ENCODE results near the gene ABCC2. TPM values are rescaled to one million over a fixed set of nuclear protein-coding genes. Genes with fewer than 3 reads are reported as not detected.

Gene ABCC2
- total RNA-seq, 1 donor from 2014 or later, result 0.39 TPM

GRCh38 chr10:99796928-99797327 is 14.5 kb downstream of the ABCC2 start:
- TF ChIP-seq, protein P1, sequence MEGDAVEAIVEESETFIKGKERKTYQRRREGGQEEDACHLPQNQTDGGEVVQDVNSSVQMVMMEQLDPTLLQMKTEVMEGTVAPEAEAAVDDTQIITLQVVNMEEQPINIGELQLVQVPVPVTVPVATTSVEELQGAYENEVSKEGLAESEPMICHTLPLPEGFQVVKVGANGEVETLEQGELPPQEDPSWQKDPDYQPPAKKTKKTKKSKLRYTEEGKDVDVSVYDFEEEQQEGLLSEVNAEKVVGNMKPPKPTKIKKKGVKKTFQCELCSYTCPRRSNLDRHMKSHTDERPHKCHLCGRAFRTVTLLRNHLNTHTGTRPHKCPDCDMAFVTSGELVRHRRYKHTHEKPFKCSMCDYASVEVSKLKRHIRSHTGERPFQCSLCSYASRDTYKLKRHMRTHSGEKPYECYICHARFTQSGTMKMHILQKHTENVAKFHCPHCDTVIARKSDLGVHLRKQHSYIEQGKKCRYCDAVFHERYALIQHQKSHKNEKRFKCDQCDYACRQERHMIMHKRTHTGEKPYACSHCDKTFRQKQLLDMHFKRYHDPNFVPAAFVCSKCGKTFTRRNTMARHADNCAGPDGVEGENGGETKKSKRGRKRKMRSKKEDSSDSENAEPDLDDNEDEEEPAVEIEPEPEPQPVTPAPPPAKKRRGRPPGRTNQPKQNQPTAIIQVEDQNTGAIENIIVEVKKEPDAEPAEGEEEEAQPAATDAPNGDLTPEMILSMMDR (IDR thresholded peaks at IDR 0.05; ENCODE audit: partially characterized antibody, unreplicated experiment), result no peak
- DNase-seq, result no peak
- Mint-ChIP-seq H3K4me1 (ENCODE audit: low read depth, unreplicated experiment) (no peaks in the 10 kb centered on the region), H3K9me3 (ENCODE audit: unreplicated experiment) (peaks cover 1% of the 10 kb centered on the region), H3K36me3 (ENCODE audit: unreplicated experiment) (no peaks in the 10 kb centered on the region), H3K27ac (ENCODE audit: unreplicated experiment) (no peak overlapping the region), H3K27me3 (ENCODE audit: unreplicated experiment) (no peaks in the 10 kb centered on the region), H3K4me3 (ENCODE audit: unreplicated experiment) (no peak overlapping the region)

DNA sequence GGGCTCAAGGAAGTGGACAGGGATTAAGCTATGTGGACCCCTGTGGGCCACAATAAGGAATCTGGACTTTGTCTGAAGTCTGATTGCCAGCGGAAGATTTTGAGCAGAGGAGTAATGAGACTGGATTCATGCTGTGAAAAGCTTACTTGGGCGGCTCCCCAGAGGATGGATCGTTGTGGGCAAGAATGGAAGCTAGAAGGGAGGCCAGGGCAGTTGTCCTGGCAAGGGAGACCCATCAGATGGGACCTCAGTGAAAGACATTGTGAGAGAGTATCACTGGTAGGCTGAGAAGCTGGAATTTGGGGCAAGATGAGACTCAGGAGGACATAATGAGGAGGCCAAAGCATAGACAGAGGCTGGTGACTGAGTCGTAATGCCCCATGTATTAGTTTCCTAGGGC is 15.6 kb downstream of the ABCC2 start:
- H3K4me1 Mint-ChIP-seq (ENCODE audit: low read depth, unreplicated experiment), result no peaks in the 10 kb centered on the region
- DNase-seq, result no peak
- TF ChIP-seq, protein P1 (IDR thresholded peaks at IDR 0.05; ENCODE audit: partially characterized antibody, unreplicated experiment), result no peak
- H3K27me3 Mint-ChIP-seq (ENCODE audit: unreplicated experiment), result no peaks in the 10 kb centered on the region
- peaks cover 1% of the 10 kb centered on the region for H3K9me3 Mint-ChIP-seq (ENCODE audit: unreplicated experiment)
- no peaks in the 10 kb centered on the region for H3K36me3 Mint-ChIP-seq (ENCODE audit: unreplicated experiment)
- H3K27ac Mint-ChIP-seq (ENCODE audit: unreplicated experiment), result no peak overlapping the region
- H3K4me3 Mint-ChIP-seq (ENCODE audit: unreplicated experiment), result no peak overlapping the region

DNA sequence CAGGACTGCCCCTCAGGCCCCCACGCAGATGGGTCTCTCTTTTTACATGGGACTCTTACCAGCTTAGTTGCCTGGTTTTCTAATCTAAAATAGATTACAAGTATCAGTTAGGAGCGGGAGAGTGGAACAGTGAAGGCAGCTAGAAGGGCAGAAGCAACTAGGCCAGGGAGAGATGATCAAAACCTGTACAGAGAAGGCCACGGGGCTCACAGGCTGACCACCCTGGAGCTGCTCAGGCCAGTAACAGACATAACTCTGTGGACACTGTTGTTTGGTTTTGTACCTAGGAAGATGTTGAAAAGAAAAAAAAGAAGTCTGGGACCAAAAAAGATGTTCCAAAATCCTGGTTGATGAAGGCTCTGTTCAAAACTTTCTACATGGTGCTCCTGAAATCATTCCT is 16.5 kb downstream of the ABCC2 start:
- H3K4me3 Mint-ChIP-seq (ENCODE audit: unreplicated experiment), result no peak overlapping the region
- H3K27me3 Mint-ChIP-seq (ENCODE audit: unreplicated experiment), result no peaks in the 10 kb centered on the region
- TF ChIP-seq, protein P1 (IDR thresholded peaks at IDR 0.05; ENCODE audit: partially characterized antibody, unreplicated experiment), result no peak
- H3K4me1 Mint-ChIP-seq (ENCODE audit: low read depth, unreplicated experiment), result no peaks in the 10 kb centered on the region
- no peaks in the 10 kb centered on the region for H3K36me3 Mint-ChIP-seq (ENCODE audit: unreplicated experiment)
- peaks cover 1% of the 10 kb centered on the region for H3K9me3 Mint-ChIP-seq (ENCODE audit: unreplicated experiment)
- no peak for DNase-seq
- H3K27ac Mint-ChIP-seq (ENCODE audit: unreplicated experiment), result no peak overlapping the region

DNA sequence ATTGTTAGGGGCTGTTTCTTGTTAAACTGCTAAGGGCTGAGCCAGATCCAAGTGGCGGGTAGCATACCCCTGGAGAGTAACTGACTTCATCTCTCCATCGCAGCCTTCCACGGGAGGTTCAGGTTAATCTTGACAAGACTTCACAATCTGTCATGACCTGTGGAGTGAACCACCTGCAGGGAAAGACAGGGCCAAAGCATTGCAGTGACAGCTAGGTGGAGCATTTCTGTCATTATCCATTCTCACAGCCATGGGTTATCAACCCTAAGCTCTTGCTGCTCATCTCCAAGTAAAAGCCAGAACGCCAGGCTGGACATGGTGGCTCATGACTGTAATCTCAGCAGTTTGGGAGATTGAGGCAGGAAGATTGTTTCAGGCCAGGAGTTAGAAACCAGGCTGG is 17.2 kb downstream of the ABCC2 start:
- no peaks in the 10 kb centered on the region for H3K36me3 Mint-ChIP-seq (ENCODE audit: unreplicated experiment)
- H3K27me3 Mint-ChIP-seq (ENCODE audit: unreplicated experiment), result no peaks in the 10 kb centered on the region
- peaks cover 1% of the 10 kb centered on the region for H3K9me3 Mint-ChIP-seq (ENCODE audit: unreplicated experiment)
- no peak overlapping the region for H3K27ac Mint-ChIP-seq (ENCODE audit: unreplicated experiment)
- TF ChIP-seq, protein P1 (IDR thresholded peaks at IDR 0.05; ENCODE audit: partially characterized antibody, unreplicated experiment), result no peak
- H3K4me3 Mint-ChIP-seq (ENCODE audit: unreplicated experiment), result no peak overlapping the region
- DNase-seq, result no peak
- no peaks in the 10 kb centered on the region for H3K4me1 Mint-ChIP-seq (ENCODE audit: low read depth, unreplicated experiment)

DNA sequence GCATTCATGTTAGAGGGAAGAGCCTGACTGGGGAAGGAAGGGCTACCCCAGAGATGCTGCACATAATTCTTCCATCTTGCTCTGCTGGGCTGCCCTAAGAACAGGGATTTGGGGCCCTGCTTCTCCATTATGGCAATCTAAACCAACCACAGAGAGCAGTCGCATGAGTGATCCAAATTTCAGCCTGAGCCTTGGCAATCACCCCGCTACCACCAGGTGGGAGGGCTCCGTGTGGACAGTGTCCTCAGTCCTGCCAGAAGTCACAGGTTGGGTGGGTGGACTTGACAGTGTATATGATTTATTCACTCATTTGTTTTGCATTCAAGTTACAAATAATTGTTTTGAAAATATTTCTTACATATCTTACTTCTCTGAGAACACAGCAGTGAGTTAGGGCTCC is 22.0 kb downstream of the ABCC2 start:
- DNase-seq, result no peak
- H3K27me3 Mint-ChIP-seq (ENCODE audit: unreplicated experiment), result peaks cover 3% of the 10 kb centered on the region
- no peaks in the 10 kb centered on the region for H3K9me3 Mint-ChIP-seq (ENCODE audit: unreplicated experiment)
- TF ChIP-seq, protein P1 (IDR thresholded peaks at IDR 0.05; ENCODE audit: partially characterized antibody, unreplicated experiment), result no peak
- no peak overlapping the region for H3K4me3 Mint-ChIP-seq (ENCODE audit: unreplicated experiment)
- H3K4me1 Mint-ChIP-seq (ENCODE audit: low read depth, unreplicated experiment), result no peaks in the 10 kb centered on the region
- no peak overlapping the region for H3K27ac Mint-ChIP-seq (ENCODE audit: unreplicated experiment)
- no peaks in the 10 kb centered on the region for H3K36me3 Mint-ChIP-seq (ENCODE audit: unreplicated experiment)

Data from glutamatergic neuron (in vitro differentiated cells).